ENCODE measurements around the gene LYPD4.
"Not testable (repeated sequence)": the region's sequence is repeated elsewhere in the genome, so short reads cannot be mapped to it uniquely, and the experiment has no call there.

Gene LYPD4

GRCh38 chr19:41876847-41877832, 32.7 kb upstream of the LYPD4 start, which contains the start of gene CD79A:
TSS of gene CD79A (plus strand) at chr19:41877279. CDS start at chr19:41877305, 26 bp downstream.
- in situ Hi-C loops (cut with MboI; ENCODE audit: low sequenced_read_pairs), result no loop called here

- in situ Hi-C loops (cut with MboI; ENCODE audit: low sequenced_read_pairs), result not testable (repeated sequence)
Observed at GRCh38 chr19:41875973-41876372, 31.5 kb upstream of the LYPD4 start.

GRCh38 chr19:41872775-41873647, 28.5 kb upstream of the LYPD4 start:
- in situ Hi-C loops (cut with MboI; ENCODE audit: low sequenced_read_pairs), result no loop called here

DNA sequence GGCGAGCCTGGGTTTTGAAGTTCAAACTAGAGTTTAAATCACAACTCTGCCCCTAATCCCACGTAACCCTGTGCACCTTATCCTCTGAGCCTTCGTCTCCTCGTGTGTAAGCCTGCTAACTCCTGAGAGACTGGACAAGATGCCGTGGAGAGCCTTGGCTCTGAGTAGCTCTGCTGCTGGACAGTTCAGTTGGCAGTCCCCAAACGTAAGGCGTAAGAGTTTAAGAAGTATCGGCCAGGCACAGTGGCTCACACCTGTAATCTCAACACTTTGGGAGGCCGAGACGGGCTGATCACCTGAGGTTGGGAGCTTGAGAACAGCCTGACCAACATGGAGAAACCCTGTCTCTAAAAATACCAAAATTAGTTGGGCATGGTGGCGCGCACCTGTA, 27.9 kb upstream of the LYPD4 start:
- in situ Hi-C loops (cut with MboI; ENCODE audit: low sequenced_read_pairs), result no loop called here

GRCh38 chr19:41871573-41872383, 27.3 kb upstream of the LYPD4 start:
- in situ Hi-C loops (cut with MboI; ENCODE audit: low sequenced_read_pairs), result no loop called here

DNA sequence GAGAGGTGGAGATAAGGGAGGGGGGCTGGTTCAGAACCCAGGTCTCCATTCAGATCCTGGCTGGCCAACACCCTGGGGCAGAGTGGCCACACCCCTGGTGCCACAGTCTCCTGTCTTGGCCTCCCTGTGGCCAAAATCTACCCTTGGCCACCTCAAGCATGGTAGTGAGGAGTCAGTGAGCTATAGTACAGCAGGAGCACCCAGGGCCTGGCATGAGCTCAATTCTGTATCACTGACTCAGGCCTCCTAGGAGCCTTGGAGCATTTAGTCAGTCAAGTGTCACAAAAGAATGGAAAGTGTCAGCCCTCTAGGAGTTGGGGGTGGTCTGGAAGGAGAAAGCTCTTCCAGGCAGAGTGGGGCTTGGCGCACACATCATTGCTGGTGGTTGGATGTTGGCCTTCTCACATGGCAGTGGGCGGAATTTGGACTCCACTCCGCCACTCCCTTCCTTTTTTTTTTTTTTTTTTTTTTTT, 26.0 kb upstream of the LYPD4 start:
- in situ Hi-C loops (cut with MboI; ENCODE audit: low sequenced_read_pairs), result no loop called here

DNA sequence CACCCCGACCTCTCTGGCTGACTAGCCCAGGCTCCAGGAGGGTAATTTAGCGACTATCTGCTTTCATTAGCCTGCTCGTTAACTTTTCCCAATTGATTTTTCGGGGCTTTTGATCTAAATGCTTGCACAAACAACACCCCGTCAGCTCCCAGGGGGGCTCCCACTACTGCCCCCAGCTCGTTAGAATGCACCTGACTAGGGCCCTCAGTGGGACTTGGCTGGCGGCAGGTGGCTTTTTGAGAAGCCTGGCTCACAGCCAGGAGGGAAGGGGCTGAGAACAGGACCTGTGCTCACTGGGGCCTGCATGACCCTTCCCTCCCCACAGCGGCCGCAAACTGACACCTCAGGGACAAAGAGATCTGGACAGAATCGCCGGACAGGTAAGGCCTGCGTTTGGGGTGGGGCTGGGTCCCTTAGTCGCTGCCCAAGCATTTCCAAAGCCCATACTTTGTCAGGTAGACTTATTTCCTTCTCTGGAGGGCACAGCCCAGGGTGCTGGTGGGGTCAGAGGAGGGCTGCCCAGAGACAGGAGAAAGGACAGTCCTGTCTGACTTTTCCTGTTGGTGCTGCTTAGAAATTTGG, 25.0 kb upstream of the LYPD4 start:
- in situ Hi-C loops (cut with MboI; ENCODE audit: low sequenced_read_pairs), result loop anchor here (10.0 kb wide), 1 partner anchor 85 kb away; the partner anchor contains the start of gene RABAC1

- in situ Hi-C loops (cut with MboI; ENCODE audit: low sequenced_read_pairs), result loop anchor here (10.0 kb wide), 1 partner anchor 86 kb away; the partner anchor contains the start of gene RABAC1
Observed at GRCh38 chr19:41868989-41869300, 24.5 kb upstream of the LYPD4 start.

DNA sequence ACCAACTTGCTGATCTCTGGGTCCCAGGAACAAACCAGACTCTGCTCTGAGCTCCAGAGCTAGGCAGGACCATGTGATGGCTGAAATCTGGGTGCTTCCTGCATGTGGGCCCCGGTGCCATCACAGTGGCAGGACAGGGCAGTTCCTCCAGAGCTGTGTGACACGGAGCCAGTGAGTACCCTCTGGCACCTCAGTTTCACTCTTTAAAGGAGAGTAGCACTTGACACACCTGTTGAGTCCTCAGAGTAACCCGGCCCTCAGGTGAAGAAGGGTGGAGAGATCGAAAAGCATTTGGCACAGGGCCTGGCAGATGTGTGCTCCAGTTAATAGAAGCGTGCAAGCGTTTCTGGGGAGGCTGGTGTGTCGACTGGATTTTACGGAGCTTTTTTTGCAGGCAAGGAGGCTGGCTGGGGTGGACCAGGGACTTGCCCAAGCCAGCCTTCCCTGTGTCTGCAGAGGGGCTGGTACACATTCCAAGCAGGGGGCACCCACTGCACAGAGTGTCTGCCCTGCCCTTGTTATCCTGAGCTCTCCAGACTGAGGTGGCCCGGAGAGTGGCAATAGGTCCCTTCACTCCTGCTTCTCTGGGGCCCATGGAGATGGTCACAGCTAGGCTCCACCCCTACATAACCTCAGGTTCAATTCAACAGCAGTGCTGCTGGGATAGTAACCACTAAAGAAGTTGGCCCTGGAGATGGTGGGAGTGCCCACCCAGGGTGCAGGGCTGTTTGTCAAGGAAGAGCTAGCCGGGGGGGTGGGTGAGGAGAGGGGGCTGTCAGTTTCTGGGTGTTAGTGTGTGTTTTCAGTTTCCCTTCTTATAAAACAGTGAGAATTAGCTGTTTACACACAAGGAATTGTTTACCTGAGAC, 23.9 kb upstream of the LYPD4 start:
- in situ Hi-C loops (cut with MboI; ENCODE audit: low sequenced_read_pairs), result loop anchor here (10.0 kb wide), 1 partner anchor 86 kb away; the partner anchor contains the start of gene RABAC1

GRCh38 chr19:41866284-41866683, 21.8 kb upstream of the LYPD4 start:
- in situ Hi-C loops (cut with MboI; ENCODE audit: low sequenced_read_pairs), result loop anchor here (10.0 kb wide), 1 partner anchor 89 kb away; the partner anchor contains the start of gene RABAC1

DNA sequence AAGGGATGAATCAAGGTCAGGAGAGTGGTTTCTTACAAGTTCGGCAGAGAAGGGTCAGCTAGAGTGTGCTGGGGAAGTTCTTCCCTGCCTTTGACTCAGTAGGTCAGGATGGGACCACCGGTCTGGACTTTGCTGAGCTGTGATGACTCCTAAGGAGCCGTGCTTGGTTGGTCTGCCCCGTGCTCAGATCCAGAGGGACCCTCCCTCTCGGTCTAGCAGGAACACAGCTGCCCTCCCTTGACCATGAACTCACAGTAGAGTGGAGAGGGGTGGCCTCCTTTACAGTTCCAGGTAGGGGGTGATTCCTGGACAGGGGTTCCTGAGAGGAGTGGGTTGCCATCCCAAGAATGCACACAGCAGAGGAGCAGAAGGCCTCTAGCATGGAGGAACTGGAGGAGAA, 19.9 kb upstream of the LYPD4 start:
- in situ Hi-C loops (cut with MboI; ENCODE audit: low sequenced_read_pairs), result loop anchor here (10.0 kb wide), 1 partner anchor 90 kb away; the partner anchor contains the start of gene RABAC1

- in situ Hi-C loops (cut with MboI; ENCODE audit: low sequenced_read_pairs), result loop anchor here (10.0 kb wide), 1 partner anchor 91 kb away; the partner anchor contains the start of gene RABAC1
Observed at GRCh38 chr19:41863209-41863931, 18.9 kb upstream of the LYPD4 start.

DNA sequence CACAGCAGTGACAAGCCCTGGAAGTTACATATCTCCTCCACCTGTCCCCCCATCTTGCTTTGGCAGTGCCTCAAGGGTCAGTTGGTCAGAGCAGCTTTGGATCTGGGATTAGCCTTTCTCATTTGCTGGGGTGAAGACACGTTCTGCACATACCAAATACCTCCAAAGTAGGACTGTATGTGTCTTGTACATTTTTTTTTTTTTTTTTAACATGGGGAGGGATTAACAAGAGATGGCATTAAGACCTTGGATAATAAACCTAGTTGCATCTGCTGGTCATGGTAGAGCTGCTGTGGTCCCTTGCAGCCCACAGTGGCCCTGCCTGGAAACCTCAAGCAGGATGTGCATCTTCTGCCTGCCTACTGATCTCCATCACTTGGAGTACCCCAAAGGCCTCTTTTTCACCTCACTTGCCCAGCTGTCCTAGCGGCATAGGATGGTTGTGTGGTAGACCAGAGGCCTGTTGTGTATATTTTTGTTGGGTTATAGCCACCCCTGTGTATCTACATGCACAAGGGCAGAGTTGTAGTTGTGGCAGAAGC, 18.0 kb upstream of the LYPD4 start:
- in situ Hi-C loops (cut with MboI; ENCODE audit: low sequenced_read_pairs), result loop anchor here (10.0 kb wide), 1 partner anchor 92 kb away; the partner anchor contains the start of gene RABAC1

- in situ Hi-C loops (cut with MboI; ENCODE audit: low sequenced_read_pairs), result loop anchor here (10.0 kb wide), 1 partner anchor 93 kb away; the partner anchor contains the start of gene RABAC1
Observed at GRCh38 chr19:41861846-41862245, 17.4 kb upstream of the LYPD4 start.

DNA sequence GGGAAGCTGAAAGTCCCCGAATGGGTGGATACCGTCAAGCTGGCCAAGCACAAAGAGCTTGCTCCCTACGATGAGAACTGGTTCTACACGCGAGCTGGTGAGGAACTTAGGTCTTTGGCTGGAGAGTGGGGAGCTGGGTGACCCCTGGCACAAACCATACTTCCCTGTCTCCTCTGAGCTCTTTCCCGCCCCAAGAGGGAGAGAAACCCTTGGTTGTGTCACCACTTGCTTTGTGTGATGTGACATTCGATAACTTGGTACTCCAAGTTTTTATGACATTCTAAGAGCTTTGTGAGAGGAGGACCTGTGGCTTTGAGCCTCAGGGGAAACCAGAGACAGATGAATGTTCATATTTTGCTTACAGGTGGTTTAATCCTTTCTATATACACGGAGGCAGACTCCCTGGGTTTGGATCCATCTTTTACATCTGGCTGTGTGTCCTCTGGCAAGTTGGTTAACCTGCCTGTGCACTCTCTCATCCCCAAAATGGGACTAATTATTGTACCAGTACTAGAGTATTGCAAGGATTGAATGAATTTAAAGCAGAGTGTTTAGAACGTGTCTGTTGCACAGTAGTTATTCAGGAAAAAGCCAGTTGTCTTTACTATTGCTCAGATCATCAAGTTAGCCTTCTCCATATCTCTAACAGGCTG, 16.8 kb upstream of the LYPD4 start:
- in situ Hi-C loops (cut with MboI; ENCODE audit: low sequenced_read_pairs), result loop anchor here (10.0 kb wide), 1 partner anchor 94 kb away; the partner anchor contains the start of gene RABAC1

DNA sequence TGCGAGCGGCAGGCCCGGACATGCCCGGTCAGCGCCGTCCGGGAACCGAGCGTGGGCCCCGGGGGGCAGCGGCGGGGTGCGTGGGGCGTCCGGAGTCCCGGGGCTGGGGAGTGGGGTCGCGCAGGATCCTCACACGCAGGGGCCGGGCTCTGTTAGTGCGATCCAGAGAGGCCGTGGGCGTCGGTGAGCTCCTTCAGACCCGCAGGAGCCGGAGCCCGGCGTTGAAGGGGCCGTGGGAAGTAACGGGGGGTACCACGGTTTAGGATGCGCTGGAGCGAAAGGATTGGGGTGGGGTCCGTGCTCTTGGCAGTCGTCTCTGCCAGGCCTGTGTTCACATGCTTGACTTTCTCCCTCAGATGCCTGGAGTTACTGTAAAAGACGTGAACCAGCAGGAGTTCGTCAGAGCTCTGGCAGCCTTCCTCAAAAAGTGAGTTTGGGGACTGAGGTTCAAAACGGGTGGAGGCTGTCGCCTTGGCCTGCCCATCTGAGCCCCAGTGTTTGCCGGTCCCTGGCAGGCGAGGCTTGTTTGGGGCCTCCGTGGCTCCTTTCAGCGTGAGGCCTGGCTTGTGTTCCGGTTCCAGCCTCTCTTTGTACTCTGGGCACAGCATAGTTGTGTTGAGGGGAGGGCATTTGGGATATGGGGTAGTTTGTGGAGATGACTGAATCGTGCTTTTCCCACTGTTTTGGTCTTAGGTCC, 16.1 kb upstream of the LYPD4 start:
- in situ Hi-C loops (cut with MboI; ENCODE audit: low sequenced_read_pairs), result loop anchor here (10.0 kb wide), 1 partner anchor 94 kb away; the partner anchor contains the start of gene RABAC1

Data from HL-60/S4 treated with phorbol 12-myristate 13-acetate at 8.2 ng/mL for 4 days and 3 days (cell line).